Measurements from ENCODE around the gene SYTL1. TPM values are rescaled to one million over a fixed set of nuclear protein-coding genes. Genes with fewer than 3 reads are reported as not detected.

The SYTL1 gene
- total RNA-seq, 3 donors from 2014 or later (not counting 1 experiment from before 2014, with no cell fraction given) = 244 to 312 (median 273) TPM

DNA sequence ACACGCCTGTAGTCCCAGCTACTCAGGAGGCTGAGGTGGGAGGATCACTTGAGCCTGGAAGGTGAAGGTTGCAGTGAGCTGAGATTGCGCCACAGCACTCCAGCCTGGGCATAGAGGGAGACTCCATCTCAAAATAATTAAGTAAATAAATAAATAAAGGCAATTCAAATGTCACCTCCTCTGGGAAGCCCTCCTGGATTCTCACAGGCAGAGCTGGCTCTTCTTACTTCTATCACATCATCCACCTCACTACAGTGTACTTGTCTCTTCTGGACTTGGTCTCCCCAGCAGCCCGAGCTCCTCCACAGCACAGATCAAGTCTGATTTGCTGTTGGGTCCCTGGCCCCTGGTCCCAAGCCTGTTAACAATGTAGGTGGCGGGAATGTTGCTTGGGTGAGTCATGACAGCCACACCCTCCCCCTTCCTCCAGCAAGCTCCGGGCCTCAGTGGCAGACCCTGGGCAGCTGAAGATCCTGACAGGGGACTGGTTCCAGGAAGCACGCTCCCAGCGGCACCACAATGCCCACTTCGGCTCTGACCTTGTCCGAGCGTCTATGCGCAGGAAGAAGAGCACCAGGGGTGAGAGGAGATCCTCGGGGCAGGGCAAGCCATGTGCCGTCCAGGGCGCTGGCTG is 5.3 kb downstream of the SYTL1 start:
- no peak overlapping the region for H3K27ac ChIP-seq (ENCODE audit: low read length)
- ATAC-seq = no peak

DNA sequence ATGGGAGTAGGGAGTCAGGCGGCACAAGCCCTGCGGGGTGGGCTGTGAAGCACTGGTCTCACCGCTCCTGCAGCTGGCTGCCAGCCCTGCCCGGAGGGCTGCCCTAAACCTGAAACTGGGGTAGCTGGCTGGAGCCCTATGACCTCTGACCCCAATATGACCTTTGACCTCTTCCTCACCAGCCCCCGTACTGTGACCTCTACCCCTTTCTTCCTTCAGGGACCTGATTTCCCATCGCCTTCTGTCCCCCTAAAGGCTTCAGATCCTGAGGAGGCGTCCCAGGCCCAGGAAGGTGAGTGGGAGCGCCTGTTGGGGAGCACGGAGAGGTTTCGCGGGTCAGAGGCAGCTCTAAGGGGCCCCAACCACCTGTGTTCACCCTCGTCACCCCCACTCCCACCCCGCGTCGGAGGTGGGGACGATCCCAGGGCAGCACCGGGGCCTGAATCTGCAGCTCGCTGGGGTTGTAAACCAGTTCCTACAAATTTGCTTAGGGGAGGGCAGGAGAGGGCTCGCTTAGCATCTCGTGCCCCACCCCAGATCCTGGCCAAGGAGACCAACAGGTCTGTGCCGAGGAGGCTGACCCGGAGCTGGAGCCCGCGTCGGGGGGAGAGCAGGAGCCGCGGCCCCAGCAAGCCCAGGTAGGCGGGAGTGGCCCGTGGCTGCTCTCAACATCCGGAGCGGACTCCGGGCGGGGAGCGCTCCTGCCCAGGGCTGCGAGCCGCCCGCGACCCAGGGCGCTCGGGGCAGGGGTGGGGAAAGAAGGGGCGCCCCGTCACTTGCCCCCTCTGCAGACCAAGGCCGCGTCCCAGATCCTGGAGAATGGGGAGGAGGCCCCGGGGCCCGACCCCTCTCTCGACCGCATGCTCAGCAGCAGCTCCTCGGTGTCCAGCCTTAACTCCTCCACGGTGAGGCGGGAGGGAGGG is 7.3 kb downstream of the SYTL1 start:
- ATAC-seq (peak; percentile 73 to 90 (median 86)), DNase-seq (peak; percentile 50 to 57)
- peaks cover 45% of the 10 kb centered on the region for H3K36me3 ChIP-seq (ENCODE audit: control insufficient read depth, insufficient read depth, low read length)

More for the DNA sequence above, 5.3 kb downstream of the SYTL1 start:
- no peaks in the 10 kb centered on the region for H3K27me3 Mint-ChIP-seq (ENCODE audit: low read depth in 2 of 2)
- WGBS (ENCODE audit: insufficient coverage) = 95% methylated on average over 12 of the region's 14 CpGs
- TF ChIP-seq, protein P1, sequence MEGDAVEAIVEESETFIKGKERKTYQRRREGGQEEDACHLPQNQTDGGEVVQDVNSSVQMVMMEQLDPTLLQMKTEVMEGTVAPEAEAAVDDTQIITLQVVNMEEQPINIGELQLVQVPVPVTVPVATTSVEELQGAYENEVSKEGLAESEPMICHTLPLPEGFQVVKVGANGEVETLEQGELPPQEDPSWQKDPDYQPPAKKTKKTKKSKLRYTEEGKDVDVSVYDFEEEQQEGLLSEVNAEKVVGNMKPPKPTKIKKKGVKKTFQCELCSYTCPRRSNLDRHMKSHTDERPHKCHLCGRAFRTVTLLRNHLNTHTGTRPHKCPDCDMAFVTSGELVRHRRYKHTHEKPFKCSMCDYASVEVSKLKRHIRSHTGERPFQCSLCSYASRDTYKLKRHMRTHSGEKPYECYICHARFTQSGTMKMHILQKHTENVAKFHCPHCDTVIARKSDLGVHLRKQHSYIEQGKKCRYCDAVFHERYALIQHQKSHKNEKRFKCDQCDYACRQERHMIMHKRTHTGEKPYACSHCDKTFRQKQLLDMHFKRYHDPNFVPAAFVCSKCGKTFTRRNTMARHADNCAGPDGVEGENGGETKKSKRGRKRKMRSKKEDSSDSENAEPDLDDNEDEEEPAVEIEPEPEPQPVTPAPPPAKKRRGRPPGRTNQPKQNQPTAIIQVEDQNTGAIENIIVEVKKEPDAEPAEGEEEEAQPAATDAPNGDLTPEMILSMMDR (IDR thresholded peaks at IDR 0.05) = no peak
- Histone ChIP-seq H3K9me3 (ENCODE audit: control insufficient read depth, insufficient read depth, low read length) (no peaks in the 10 kb centered on the region), H3K27me3 (ENCODE audit: control insufficient read depth, insufficient read depth, low read length) (no peaks in the 10 kb centered on the region), H3K36me3 (ENCODE audit: control insufficient read depth, insufficient read depth, low read length) (peaks cover 40% of the 10 kb centered on the region), H3K4me1 (ENCODE audit: control insufficient read depth, insufficient read depth, low read length) (peaks cover 47% of the 10 kb centered on the region), H3K4me3 (ENCODE audit: low read length) (no peak overlapping the region)
- DNase-seq = no peak
- no peaks in the 10 kb centered on the region for H3K9me3 Mint-ChIP-seq
- H3K4me1 Mint-ChIP-seq = peaks cover 36 to 50% of the 10 kb centered on the region in 2 donors
- H3K36me3 Mint-ChIP-seq = no peaks in the 10 kb centered on the region
- intact Hi-C loops (cut with micrococcal nuclease) = loop anchor here (10.0 kb wide), 1 partner anchor 652 kb away; the partner anchor contains the start of gene ARID1A
- no peak overlapping the region for H3K4me3 Mint-ChIP-seq
- peak overlapping the region; percentile 31 to 68 for H3K27ac Mint-ChIP-seq

DNA sequence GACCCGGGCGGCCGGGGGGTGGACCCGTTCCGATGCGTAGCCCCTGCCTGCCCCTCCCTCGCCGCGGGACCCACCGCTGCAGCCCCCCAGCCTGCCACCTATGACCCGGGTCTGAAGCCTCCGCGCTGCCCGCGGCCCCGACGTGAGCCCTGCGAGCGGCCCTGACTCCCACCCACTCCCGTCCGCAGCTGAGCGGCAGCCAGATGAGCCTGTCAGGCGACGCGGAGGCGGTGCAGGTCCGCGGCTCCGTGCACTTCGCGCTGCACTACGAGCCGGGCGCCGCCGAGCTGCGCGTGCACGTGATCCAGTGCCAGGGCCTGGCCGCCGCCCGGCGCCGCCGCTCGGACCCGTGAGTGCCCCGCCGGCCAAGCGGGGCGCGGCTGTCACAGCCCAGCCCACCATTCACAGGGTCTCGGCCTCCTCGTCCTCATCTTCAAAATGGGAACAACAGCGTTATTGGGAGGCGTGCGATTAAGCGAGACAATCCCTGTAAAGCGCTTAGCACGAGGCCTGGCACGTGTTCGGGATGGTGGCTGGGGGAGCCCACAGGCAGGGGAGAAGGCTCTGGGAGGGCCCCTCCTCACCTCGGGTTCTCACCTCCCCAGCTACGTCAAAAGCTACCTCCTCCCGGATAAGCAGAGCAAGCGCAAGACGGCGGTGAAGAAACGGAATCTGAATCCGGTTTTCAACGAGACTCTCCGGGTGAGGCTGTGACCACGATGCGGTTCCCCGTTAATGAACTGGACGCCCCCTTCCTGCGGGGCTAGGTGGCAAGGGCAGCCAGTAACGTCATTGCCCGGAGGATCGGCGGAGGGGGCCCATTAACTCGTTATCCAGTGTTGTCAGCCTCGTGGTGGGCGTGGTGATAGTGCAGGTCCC is 8.2 kb downstream of the SYTL1 start:
- Histone ChIP-seq H3K4me3 (ENCODE audit: low read length) (no peak overlapping the region), H3K9me3 (ENCODE audit: control insufficient read depth, insufficient read depth, low read length) (no peaks in the 10 kb centered on the region), H3K27me3 (ENCODE audit: control insufficient read depth, insufficient read depth, low read length) (no peaks in the 10 kb centered on the region), H3K4me1 (ENCODE audit: control insufficient read depth, insufficient read depth, low read length) (peaks cover 22% of the 10 kb centered on the region), H3K27ac (ENCODE audit: low read length) (no peak overlapping the region), H3K36me3 (ENCODE audit: control insufficient read depth, insufficient read depth, low read length) (peaks cover 45% of the 10 kb centered on the region)
- H3K36me3 Mint-ChIP-seq = no peaks in the 10 kb centered on the region
- no peak overlapping the region for H3K4me3 Mint-ChIP-seq
- TF ChIP-seq, protein P1 (IDR thresholded peaks at IDR 0.05) = no peak
- H3K9me3 Mint-ChIP-seq = no peaks in the 10 kb centered on the region
- H3K4me1 Mint-ChIP-seq = peaks cover 17 to 27% of the 10 kb centered on the region in 2 donors
- no peak overlapping the region for H3K27ac Mint-ChIP-seq
- no peaks in the 10 kb centered on the region for H3K27me3 Mint-ChIP-seq (ENCODE audit: low read depth in 2 of 2)
- 89% methylated on average over 84 of the region's 84 CpGs for WGBS (ENCODE audit: insufficient coverage)
- intact Hi-C loops (cut with micrococcal nuclease) = loop anchor here (1.0 to 10.0 kb wide), 2 partner anchors 9 to 655 kb away; partner anchors contain the start of gene ARID1A
- ATAC-seq (peak; percentile 70 to 81 (median 76)), DNase-seq (peak in 1 of 2 donors; percentile 34)

More for the DNA sequence above, 7.3 kb downstream of the SYTL1 start:
- Histone ChIP-seq H3K27me3 (ENCODE audit: control insufficient read depth, insufficient read depth, low read length) (no peaks in the 10 kb centered on the region), H3K9me3 (ENCODE audit: control insufficient read depth, insufficient read depth, low read length) (no peaks in the 10 kb centered on the region), H3K4me1 (ENCODE audit: control insufficient read depth, insufficient read depth, low read length) (peaks cover 30% of the 10 kb centered on the region), H3K27ac (ENCODE audit: low read length) (no peak overlapping the region), H3K4me3 (ENCODE audit: low read length) (no peak overlapping the region)
- Mint-ChIP-seq H3K27me3 (ENCODE audit: low read depth in 2 of 2) (no peaks in the 10 kb centered on the region), H3K36me3 (no peaks in the 10 kb centered on the region), H3K27ac (peak overlapping the region; percentile 46 to 73), H3K4me1 (peaks cover 17 to 30% of the 10 kb centered on the region in 2 donors), H3K4me3 (peak overlapping the region; percentile 68), H3K9me3 (no peaks in the 10 kb centered on the region)
- WGBS (ENCODE audit: insufficient coverage) = 65% methylated on average over 51 of the region's 51 CpGs
- intact Hi-C loops (cut with micrococcal nuclease) = loop anchor here (1.0 to 10.0 kb wide), 2 partner anchors 8 to 654 kb away; partner anchors contain the start of gene ARID1A
- TF ChIP-seq, protein P1 (IDR thresholded peaks at IDR 0.05) = no peak
